K562 (cell line): ENCODE results near the gene KCNAB1.

Experiments used
- CHCHD3 ChIP-seq: fragments of 250-450 bp; sonication (Bioruptor Pico); IDR thresholded peaks from 2 replicates; pipeline ENCODE4 v2.1.2; 2022; ENCODE audit warnings: mild to moderate bottlenecking
- EZH2 ChIP-seq: IDR thresholded peaks from 2 replicates; pipeline ENCODE4 v1.6.1; 2012; ENCODE audit warnings: low read depth, mild to moderate bottlenecking, inconsistent platforms, low read length, borderline replicate concordance
- FOXA3 ChIP-seq, 2 experiments: fragments of 450-650 bp in 1 of 2; sonication (generic) in 1 of 2; formaldehyde crosslinking; IDR thresholded peaks in 1 of 2; conservative IDR thresholded peaks in 1 of 2; 2 replicates each; pipeline versions ENCODE4 v1.4.0 to v1.8.0; 2020 to 2022; ENCODE audit warnings: mild to moderate bottlenecking in 2 of 2, missing genetic modification reagents in 1 of 2
- HNRNPLL ChIP-seq: fragments of 200-400 bp; formaldehyde crosslinking; IDR thresholded peaks from 2 replicates; pipeline ENCODE4 v1.6.1; 2017; ENCODE audit warnings: low read length, low read depth, mild to moderate bottlenecking; ENCODE audit not compliant: poor library complexity, severe bottlenecking
- YY1 ChIP-seq, 3 experiments: IDR thresholded peaks; 2 replicates each; pipeline ENCODE4 v1.6.1; 2011; ENCODE audit warnings: low read length in 2 of 3, mild to moderate bottlenecking in 2 of 3, moderate library complexity in 2 of 3, borderline replicate concordance in 1 of 3, control low read depth in 1 of 3, low read depth in 1 of 3; ENCODE audit not compliant: insufficient read depth in 3 of 3, insufficient replicate concordance in 2 of 3, control insufficient read depth in 1 of 3, insufficient read length in 1 of 3; ENCODE audit errors: extremely low read depth in 1 of 3
- ZFP36 ChIP-seq: fragments of 150-350 bp; IDR thresholded peaks from 2 replicates; pipeline ENCODE4 v1.6.1; 2018; ENCODE audit warnings: low read length, low read depth; ENCODE audit not compliant: partially characterized antibody
- ZZZ3 ChIP-seq: fragments of 450-650 bp; IDR thresholded peaks from 2 replicates; pipeline ENCODE4 v1.6.1; 2016; ENCODE audit warnings: antibody characterized with exemption, mild to moderate bottlenecking, moderate library complexity
- TF ChIP-seq, protein P1 (sequence below): fragments of 150-350 bp; conservative IDR thresholded peaks from 2 replicates; pipeline ENCODE4 v1.6.1; 2014; ENCODE audit warnings: low read length
- TF ChIP-seq, protein P2 (sequence below), 2 experiments: fragments of 450-650 bp in 1 of 2; sonication (generic) in 1 of 2; formaldehyde crosslinking in 1 of 2; IDR thresholded peaks; 2 replicates each; pipeline versions ENCODE4 v1.7.1 to v1.9.0; 2016 to 2022; ENCODE audit warnings: inconsistent platforms in 1 of 2, mild to moderate bottlenecking in 1 of 2, missing genetic modification reagents in 1 of 2
- TF ChIP-seq, protein P3 (sequence below), 3 experiments: IDR thresholded peaks in 2 of 3; conservative IDR thresholded peaks in 1 of 3; 2 replicates each; pipeline ENCODE4 v1.5.1; 2011 to 2012; ENCODE audit warnings: low read length in 3 of 3, mild to moderate bottlenecking in 3 of 3, control low read depth in 2 of 3, improper control_type of control experiment in 1 of 3, inconsistent platforms in 1 of 3, low read depth in 1 of 3, mixed read lengths in 1 of 3, moderate library complexity in 1 of 3; ENCODE audit not compliant: insufficient read depth in 2 of 3

DNA sequence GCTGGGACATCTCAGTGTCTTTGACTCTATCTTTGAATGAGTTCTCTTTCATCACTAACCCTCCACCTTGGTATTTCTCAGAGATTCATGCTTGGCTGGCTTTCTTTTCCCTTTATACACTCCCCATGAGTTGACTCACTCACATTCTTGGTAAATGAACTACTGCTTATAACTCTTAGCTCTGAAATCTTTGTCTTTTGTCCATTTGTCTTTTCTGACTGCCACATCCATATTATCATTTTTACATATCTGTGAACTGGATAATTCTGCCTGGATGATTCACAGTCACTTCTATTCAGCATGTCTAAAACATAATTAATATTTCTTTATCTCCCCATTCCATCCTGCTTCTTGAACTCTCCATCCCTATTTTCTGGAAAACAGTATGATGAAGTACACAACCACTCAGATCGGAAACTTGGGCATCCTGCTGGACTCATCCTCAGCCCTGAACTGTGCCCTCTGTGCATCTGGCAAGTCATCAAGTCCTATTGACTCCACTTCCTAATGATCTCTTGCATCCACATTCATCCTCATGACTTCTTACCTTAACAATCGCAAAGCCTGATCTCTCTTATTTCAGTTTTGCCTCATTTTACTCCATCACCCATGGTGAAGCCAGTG, 66.9 kb downstream of the KCNAB1 start:
- no peak for TF ChIP-seq EZH2
- TF ChIP-seq YY1 (IDR thresholded peaks at IDR 0.05; ENCODE audit: borderline replicate concordance in 1 of 3, control insufficient read depth in 1 of 3, extremely low read depth in 1 of 3, insufficient read depth in 3 of 3, insufficient read length in 1 of 3, insufficient replicate concordance in 2 of 3, low read depth in 1 of 3, low read length in 2 of 3) = no peak
- TF ChIP-seq ZZZ3 = no peak
- TF ChIP-seq, protein P1, sequence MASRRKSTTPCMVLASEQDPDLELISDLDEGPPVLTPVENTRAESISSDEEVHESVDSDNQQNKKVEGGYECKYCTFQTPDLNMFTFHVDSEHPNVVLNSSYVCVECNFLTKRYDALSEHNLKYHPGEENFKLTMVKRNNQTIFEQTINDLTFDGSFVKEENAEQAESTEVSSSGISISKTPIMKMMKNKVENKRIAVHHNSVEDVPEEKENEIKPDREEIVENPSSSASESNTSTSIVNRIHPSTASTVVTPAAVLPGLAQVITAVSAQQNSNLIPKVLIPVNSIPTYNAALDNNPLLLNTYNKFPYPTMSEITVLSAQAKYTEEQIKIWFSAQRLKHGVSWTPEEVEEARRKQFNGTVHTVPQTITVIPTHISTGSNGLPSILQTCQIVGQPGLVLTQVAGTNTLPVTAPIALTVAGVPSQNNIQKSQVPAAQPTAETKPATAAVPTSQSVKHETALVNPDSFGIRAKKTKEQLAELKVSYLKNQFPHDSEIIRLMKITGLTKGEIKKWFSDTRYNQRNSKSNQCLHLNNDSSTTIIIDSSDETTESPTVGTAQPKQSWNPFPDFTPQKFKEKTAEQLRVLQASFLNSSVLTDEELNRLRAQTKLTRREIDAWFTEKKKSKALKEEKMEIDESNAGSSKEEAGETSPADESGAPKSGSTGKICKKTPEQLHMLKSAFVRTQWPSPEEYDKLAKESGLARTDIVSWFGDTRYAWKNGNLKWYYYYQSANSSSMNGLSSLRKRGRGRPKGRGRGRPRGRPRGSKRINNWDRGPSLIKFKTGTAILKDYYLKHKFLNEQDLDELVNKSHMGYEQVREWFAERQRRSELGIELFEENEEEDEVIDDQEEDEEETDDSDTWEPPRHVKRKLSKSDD = no peak
- TF ChIP-seq, protein P2, sequence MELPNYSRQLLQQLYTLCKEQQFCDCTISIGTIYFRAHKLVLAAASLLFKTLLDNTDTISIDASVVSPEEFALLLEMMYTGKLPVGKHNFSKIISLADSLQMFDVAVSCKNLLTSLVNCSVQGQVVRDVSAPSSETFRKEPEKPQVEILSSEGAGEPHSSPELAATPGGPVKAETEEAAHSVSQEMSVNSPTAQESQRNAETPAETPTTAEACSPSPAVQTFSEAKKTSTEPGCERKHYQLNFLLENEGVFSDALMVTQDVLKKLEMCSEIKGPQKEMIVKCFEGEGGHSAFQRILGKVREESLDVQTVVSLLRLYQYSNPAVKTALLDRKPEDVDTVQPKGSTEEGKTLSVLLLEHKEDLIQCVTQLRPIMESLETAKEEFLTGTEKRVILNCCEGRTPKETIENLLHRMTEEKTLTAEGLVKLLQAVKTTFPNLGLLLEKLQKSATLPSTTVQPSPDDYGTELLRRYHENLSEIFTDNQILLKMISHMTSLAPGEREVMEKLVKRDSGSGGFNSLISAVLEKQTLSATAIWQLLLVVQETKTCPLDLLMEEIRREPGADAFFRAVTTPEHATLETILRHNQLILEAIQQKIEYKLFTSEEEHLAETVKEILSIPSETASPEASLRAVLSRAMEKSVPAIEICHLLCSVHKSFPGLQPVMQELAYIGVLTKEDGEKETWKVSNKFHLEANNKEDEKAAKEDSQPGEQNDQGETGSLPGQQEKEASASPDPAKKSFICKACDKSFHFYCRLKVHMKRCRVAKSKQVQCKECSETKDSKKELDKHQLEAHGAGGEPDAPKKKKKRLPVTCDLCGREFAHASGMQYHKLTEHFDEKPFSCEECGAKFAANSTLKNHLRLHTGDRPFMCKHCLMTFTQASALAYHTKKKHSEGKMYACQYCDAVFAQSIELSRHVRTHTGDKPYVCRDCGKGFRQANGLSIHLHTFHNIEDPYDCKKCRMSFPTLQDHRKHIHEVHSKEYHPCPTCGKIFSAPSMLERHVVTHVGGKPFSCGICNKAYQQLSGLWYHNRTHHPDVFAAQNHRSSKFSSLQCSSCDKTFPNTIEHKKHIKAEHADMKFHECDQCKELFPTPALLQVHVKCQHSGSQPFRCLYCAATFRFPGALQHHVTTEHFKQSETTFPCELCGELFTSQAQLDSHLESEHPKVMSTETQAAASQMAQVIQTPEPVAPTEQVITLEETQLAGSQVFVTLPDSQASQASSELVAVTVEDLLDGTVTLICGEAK (IDR thresholded peaks at IDR 0.05) = no peak
- TF ChIP-seq, protein P2 (CRISPR knock-in tag; IDR thresholded peaks at IDR 0.05) = no peak
- no peak for TF ChIP-seq FOXA3 (CRISPR knock-in tag; conservative IDR thresholded peaks at IDR 0.05 in 1 of 2, IDR thresholded peaks at IDR 0.05 in 1 of 2)
- no peak for TF ChIP-seq HNRNPLL
- TF ChIP-seq, protein P3, sequence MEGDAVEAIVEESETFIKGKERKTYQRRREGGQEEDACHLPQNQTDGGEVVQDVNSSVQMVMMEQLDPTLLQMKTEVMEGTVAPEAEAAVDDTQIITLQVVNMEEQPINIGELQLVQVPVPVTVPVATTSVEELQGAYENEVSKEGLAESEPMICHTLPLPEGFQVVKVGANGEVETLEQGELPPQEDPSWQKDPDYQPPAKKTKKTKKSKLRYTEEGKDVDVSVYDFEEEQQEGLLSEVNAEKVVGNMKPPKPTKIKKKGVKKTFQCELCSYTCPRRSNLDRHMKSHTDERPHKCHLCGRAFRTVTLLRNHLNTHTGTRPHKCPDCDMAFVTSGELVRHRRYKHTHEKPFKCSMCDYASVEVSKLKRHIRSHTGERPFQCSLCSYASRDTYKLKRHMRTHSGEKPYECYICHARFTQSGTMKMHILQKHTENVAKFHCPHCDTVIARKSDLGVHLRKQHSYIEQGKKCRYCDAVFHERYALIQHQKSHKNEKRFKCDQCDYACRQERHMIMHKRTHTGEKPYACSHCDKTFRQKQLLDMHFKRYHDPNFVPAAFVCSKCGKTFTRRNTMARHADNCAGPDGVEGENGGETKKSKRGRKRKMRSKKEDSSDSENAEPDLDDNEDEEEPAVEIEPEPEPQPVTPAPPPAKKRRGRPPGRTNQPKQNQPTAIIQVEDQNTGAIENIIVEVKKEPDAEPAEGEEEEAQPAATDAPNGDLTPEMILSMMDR (IDR thresholded peaks at IDR 0.05 in 2 of 3, conservative IDR thresholded peaks at IDR 0.05 in 1 of 3; ENCODE audit: insufficient read depth in 2 of 3, low read depth in 1 of 3, low read length in 3 of 3) = no peak
- TF ChIP-seq ZFP36 = no peak
- TF ChIP-seq CHCHD3 (CRISPR knock-in tag) = no peak
